ENCODE measurements around the gene CAPN8.

DNA sequence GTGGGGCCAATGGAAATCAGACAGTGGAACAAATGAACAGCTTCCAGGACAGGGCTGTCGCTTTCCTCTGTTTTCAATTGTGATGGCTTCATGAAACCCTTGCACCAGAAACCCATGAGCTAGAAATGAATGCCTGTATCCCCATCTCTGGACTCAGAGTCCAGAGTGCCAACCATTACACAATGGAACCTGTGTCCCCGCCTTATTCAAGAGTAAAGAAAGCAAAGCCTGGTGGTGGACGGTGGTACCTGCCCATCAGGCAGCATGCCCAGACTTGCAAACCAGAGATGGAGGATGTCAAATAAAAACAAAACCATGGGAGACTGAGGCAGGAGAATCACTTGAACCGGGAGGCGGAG lies 42.5 kb upstream of the CAPN8 start:
- TF ChIP-seq, protein P1, sequence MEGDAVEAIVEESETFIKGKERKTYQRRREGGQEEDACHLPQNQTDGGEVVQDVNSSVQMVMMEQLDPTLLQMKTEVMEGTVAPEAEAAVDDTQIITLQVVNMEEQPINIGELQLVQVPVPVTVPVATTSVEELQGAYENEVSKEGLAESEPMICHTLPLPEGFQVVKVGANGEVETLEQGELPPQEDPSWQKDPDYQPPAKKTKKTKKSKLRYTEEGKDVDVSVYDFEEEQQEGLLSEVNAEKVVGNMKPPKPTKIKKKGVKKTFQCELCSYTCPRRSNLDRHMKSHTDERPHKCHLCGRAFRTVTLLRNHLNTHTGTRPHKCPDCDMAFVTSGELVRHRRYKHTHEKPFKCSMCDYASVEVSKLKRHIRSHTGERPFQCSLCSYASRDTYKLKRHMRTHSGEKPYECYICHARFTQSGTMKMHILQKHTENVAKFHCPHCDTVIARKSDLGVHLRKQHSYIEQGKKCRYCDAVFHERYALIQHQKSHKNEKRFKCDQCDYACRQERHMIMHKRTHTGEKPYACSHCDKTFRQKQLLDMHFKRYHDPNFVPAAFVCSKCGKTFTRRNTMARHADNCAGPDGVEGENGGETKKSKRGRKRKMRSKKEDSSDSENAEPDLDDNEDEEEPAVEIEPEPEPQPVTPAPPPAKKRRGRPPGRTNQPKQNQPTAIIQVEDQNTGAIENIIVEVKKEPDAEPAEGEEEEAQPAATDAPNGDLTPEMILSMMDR (IDR thresholded peaks at IDR 0.05; ENCODE audit: insufficient read depth, low read depth, low read length): no peak
- no peak for TF ChIP-seq EZH2 (IDR thresholded peaks at IDR 0.05; ENCODE audit: insufficient read depth, low read length)
